HG02852 (cell line): Measurements from ENCODE around the gene GDNF.
"Not testable (repeated sequence)": the region's sequence is repeated elsewhere in the genome, so short reads cannot be mapped to it uniquely, and the experiment has no call there.

ENCODE experiments used
- ATAC-seq: cut with Tn5 transposase; IDR thresholded peaks from one replicate; pipeline ENCODE4 v1.9.1; 2021; ENCODE audit warnings: mild to moderate bottlenecking, moderate library complexity; ENCODE audit not compliant: unreplicated experiment

GDNF gene

GRCh38 chr5:37823433-37824152 lies 16.2 kb downstream of the GDNF start:
- ATAC-seq, result no peak

GRCh38 chr5:37816883-37817282 lies 23.0 kb downstream of the GDNF start:
- no peak for ATAC-seq

DNA sequence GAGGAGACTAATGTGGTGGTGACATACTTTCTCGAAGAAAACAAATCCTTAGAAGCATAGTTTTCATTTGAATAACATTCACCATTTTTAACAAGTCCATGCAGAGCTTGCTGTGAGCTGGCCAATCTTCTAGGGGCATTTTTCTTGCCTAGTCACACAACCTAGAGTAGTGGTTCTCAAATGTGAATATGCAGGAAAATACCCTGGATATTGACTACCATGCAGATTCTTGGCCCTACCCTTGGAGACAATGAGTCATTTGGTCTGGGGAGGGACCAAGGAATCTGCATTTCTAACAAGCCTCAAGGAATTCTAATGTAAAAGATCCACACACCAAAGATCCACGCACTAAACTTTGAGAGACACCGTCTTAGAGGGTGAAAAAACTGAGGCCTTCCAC lies 23.5 kb downstream of the GDNF start:
- no peak for ATAC-seq

DNA sequence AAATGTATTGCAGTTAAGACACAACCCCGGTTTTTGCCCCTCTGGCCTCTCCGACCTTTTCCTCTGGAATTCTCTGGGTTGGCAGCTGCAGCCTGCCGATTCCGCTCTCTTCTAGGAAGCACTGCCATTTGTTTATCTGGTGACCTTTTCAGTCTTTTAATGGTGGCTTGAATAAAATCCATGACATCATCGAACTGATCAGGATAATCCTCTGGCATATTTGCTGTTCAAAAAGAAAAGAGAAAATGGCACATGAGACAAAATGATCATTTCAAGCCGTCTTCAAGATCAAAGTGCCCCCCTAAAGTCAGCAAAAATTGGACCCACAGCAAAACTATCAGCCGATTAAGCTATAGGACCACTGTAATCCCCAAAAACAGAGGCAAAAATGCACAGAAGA lies 23.9 kb downstream of the GDNF start:
- no peak for ATAC-seq

DNA sequence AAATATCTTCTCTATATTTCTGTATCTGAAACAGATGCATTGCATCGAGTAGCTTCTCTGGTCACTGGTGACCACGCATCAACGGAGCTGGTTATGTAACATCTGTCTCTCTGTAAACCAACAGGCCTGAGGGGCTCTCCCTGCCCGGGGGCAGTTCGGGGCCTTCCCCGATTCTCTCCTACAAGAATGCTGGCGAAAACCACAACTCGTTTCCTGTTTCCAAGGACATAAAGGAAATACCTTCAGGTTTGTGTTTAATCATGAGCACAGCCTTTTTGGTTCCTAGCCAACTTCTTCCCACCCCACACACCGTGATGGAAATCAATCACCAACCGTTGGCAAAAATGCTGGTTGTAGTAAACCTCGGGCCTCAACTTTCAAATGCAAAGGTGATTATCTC lies 25.1 kb downstream of the GDNF start:
- peak; percentile 40 for ATAC-seq

DNA sequence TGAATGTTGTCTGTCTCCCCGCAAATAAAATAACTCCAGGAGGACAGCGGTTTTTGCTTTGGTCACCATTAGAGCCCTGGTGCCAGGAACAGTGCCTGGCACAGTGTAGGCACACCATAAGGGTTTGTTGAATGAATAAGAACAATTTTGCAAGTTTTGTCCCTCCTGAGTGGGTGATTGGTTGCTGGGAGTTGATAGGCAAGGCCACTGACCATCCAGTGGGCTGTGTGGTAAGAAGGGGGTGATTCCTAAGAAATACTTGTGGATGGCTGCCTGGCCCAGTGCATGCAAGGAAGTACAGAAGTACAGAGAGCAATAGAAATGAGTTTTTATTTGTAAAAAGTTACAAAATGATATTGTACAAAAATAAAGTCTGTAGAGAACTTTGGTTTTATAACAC lies 27.5 kb downstream of the GDNF start:
- ATAC-seq, result no peak

DNA sequence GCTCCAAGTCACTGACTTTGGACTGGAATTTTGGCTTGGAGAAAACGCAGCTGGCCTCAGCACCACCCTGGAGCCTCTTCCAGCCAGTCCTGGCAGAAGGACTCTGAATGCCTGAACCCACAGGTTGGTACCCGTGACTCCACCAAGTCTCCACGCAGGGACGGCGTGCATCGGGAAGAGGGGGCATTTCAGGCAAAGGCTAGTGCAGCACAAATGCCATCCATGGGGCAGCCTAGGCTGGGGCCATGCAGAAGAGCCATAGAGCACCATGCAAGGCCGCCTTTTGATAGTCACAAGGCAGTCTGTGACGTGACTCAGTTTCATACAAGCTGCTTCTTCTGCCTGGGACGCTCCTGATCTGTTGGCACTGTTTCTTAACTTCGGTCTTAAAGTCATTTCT lies 28.0 kb downstream of the GDNF start:
- ATAC-seq, result no peak

GRCh38 chr5:37810311-37810710 lies 29.5 kb downstream of the GDNF start:
- no peak for ATAC-seq

DNA sequence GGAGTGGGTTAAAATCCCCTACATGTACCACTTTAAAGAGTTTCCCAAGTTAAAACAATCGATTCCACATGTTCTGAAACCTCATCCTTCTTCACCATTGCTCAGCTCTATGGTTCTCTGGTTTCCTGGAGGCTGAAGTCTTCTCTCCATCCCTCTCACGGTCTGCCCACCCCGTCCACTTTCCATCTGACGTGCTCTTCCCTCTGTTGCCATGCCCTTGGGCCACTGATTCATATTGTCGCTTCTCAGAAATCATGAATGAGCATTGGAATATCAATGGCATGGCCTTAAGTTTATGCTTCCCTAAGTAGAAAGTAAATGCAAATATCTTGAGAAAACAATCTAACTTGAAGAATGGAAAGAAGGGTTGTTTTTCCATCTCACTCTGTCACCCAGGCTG lies 30.9 kb downstream of the GDNF start:
- ATAC-seq, result no peak

GRCh38 chr5:37807621-37808301 lies 32.1 kb downstream of the GDNF start:
- no peak for ATAC-seq

- no peak for ATAC-seq
Observed at GRCh38 chr5:37807015-37807414, 32.8 kb downstream of the GDNF start.

DNA sequence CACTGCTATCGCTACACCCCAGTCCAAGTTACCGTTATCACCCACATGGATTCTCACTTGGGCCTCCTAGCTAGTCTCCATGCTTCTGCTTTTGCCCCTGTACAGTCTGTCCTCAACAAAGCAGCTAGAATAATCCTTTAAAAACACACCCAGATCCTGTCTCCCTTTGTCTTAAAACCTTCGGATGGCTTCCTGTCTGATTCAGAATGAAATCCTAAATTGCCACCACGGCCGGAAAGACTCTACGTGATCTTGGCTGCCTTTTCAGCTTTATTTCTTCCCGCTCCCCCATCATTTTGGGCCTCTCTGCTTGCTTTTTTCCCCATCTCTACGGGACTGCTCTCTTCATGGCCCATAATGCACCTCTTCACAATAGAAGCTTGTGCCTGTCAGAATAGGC lies 33.4 kb downstream of the GDNF start:
- no peak for ATAC-seq

- ATAC-seq, result no peak
Observed at GRCh38 chr5:37806016-37806415, 33.8 kb downstream of the GDNF start.

DNA sequence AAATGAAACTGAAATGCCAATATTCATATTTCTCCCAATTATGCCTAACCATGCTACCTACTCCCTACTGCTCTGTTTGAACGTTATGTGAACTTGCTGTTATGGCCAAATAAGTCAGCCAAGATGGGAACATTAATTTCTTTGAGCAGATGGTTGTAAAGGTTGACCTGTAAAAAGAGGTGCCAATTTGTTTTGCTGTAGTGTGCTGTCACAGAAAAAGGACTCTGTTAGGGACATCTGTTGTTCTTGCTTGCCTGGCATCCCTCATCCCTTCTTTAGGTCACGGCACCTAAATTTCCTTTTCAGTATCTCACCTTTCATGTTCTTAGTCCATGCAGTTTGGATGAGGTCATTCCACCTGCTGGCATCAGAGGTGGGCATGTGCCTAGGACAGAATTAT lies 35.4 kb downstream of the GDNF start:
- no peak for ATAC-seq

DNA sequence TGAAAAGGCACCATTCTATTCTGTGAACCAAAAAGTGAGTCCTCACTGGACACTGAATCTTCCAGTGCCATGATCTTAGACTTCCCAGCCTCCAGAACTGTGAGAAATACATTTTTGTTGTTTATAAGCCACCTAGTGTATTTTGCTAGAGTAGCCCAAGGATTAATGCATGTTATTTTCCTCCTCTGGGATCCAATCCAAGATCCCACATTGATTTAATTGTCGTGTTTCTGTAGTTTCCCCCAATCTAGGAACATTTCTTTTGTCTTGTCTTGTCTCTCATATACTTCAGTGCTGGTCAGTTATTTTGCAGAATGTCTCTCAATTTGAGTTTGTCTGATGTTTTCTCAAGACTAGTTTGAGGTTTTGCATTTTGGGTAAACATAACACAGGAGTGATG lies 36.4 kb downstream of the GDNF start:
- ATAC-seq, result no peak

DNA sequence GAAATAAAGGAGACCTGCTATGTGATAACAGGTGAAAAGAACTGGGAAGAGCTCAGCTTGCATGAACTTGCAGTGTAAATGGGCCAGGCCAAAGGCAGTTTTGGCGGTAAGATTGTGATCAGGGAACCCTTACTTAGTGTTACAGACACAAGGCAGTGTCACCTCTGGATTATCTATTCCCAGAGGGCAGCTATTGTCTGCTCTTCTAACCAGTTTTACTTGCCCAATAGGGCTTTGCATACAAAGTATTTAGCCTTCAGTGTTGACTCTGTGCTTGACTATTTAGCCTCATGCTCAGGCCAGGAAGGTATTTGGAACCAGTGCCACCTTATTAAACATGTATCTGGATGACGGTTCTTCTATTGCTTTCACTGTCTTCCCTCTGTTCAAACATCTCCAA lies 38.3 kb downstream of the GDNF start:
- no peak for ATAC-seq

DNA sequence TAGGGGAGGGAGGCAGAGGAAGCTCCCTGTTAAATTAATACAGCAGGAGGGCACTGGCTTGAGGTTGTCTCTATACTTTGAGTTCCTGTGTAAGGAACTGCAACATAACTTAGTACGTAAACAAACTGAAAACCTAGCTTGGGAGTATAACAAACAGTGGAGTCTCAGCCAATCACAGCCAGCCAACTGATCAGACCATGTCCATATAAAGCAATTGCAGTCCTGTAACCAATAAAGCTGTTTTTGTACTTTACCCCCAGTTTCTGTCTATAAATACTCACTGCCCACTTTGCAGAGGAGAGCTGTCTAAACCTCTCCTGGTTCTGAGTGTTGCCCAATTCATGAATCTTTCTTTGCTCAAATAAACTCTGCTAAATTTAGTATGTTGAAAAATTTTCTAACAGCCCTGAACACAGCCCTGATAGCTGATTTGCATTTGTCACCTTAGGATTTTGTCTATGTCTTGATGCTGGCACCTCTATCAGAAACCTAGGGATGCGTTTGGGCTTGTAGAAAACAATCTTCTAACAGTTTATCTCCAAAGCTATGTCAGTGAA lies 39.9 kb downstream of the GDNF start:
- peak; percentile 60 for ATAC-seq

DNA sequence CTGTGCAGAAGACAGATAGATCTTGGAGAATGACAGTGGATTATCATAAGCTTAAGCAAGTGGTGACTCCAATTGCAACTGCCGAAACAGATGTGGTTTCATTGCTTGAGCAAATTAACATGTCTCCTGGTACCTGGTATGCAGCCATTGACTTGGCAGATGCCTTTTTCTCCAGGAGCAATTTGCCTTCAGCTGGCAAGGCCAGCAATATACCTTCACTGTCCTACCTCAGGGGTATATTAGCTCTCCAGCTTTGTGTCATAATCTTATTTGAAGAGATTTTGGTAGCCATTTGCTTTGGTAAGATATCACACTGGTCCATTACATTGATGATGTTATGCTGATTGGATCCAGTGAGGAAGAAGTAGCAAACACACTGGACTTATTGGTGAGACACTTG lies 43.4 kb downstream of the GDNF start:
- ATAC-seq, result not testable (repeated sequence)

DNA sequence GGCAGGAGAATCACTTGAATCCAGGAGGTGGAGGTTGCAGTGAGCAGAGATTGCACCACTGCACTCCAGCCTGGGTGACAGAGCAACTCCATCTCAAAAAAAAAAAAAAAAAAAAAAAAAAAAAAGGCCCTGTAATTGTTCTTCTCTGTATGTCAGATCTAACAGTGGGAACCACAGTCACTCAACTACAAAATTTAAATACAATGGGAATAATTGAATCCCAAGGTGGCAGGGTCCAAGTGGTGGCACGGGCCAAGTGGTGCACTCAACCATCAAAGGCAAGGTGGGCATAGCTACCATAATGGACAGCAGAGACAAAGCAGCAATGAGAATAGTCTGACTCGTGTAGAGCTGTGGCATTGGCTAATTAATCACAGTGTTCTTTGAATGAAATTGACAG lies 44.5 kb downstream of the GDNF start:
- not testable (repeated sequence) for ATAC-seq

DNA sequence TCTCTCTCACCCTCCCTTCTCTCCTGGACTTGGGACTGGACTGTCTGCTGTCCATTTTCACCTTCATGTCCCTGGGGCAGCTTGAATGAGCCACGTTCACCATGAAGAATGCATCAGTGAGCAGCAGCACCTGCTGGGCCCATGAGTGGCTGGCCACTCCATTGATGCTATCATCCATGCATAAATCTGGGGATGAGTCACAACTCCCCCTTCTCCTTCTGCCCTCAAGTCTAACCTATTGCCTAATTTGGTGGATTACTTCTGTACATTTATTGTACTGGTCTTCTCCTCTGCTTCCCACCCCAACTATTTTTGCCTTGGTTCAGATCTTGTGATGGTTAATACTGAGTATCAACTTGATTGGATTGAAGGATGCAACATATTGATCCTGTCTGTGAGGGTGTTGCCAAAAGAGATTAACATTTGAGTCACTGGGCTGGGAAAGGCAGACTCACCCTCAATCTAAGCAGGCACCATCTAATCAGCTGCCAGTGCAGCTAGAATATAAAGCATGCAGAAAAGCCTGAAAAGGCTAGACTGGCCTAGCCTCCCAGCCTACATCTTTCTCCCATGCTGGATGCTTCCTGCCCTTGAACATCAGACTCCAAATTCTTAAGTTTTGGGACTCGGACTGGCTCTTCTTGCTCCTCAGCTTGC lies 46.7 kb downstream of the GDNF start:
- no peak for ATAC-seq

DNA sequence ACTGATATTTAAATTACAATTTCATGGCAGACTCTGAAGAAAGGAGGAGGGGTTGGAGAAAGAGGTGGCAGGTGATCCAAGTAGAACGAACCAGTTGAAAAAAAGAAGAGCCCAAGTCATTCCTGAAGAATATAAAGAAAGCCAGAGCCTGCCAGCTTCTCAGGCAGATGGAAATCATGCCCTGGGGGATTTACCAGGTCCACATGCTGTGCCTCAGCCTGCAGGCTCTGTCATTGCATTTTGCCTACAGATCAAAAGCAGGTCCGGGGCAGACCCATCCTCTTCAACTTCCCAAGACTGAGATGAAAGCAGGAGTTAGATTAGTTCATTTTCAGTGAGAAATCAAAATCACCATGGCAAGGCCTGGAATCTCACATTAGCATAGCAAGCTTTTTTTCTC lies 48.5 kb downstream of the GDNF start:
- no peak for ATAC-seq

DNA sequence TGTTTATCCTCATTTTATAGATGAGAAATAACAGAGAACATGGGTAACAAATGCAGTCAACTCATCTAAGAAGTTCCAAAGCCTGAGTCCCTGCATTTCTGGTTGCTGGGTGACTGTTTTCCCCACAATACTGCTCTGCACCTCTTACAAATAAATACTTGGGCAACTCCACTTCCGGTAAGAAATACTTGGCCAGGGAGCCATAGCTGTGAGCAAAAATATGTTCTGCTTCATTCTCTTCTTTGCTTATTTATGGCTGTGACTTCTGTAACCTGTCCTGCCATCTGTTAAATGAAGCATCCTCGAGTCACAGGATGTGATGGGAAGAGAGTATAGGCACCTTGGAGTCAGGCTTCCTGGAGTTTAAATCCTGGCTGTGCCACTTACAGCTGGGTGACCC lies 49.9 kb downstream of the GDNF start:
- no peak for ATAC-seq
